VCaP (cell line): Measurements from ENCODE around the gene RNF217.

Experiments used
- H3K27ac ChIP-seq: fragments of 450-650 bp; 2 replicates; pipeline ENCODE4 v1.5.1; 2017
- TF ChIP-seq, protein P1 (sequence below): fragments of 450-650 bp; conservative IDR thresholded peaks from 2 replicates; pipeline ENCODE4 v1.5.1; 2017; ENCODE audit warnings: mild to moderate bottlenecking, moderate library complexity

The RNF217 gene

DNA sequence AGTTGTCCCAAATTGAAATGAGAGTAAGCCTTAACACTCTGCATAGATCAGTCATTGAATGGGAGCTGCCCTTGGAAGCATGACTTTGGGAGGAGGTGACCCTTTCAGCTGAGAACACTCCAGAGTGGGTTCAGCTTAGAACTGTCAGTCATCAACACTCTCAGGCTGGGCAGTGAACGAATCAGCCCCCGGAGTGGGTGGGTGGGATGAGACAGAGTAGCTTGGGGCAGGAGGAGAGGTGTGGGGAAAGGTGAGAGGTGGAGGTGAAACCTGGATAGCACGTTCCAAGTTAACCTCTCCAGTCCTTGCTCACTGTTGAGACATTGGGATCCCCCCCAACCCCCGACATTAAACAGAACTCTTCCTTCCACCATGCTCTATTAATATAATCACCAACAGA lies 136.0 kb downstream of the RNF217 start:
- no peak overlapping the region for H3K27ac ChIP-seq
- TF ChIP-seq, protein P1, sequence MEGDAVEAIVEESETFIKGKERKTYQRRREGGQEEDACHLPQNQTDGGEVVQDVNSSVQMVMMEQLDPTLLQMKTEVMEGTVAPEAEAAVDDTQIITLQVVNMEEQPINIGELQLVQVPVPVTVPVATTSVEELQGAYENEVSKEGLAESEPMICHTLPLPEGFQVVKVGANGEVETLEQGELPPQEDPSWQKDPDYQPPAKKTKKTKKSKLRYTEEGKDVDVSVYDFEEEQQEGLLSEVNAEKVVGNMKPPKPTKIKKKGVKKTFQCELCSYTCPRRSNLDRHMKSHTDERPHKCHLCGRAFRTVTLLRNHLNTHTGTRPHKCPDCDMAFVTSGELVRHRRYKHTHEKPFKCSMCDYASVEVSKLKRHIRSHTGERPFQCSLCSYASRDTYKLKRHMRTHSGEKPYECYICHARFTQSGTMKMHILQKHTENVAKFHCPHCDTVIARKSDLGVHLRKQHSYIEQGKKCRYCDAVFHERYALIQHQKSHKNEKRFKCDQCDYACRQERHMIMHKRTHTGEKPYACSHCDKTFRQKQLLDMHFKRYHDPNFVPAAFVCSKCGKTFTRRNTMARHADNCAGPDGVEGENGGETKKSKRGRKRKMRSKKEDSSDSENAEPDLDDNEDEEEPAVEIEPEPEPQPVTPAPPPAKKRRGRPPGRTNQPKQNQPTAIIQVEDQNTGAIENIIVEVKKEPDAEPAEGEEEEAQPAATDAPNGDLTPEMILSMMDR, result no peak

DNA sequence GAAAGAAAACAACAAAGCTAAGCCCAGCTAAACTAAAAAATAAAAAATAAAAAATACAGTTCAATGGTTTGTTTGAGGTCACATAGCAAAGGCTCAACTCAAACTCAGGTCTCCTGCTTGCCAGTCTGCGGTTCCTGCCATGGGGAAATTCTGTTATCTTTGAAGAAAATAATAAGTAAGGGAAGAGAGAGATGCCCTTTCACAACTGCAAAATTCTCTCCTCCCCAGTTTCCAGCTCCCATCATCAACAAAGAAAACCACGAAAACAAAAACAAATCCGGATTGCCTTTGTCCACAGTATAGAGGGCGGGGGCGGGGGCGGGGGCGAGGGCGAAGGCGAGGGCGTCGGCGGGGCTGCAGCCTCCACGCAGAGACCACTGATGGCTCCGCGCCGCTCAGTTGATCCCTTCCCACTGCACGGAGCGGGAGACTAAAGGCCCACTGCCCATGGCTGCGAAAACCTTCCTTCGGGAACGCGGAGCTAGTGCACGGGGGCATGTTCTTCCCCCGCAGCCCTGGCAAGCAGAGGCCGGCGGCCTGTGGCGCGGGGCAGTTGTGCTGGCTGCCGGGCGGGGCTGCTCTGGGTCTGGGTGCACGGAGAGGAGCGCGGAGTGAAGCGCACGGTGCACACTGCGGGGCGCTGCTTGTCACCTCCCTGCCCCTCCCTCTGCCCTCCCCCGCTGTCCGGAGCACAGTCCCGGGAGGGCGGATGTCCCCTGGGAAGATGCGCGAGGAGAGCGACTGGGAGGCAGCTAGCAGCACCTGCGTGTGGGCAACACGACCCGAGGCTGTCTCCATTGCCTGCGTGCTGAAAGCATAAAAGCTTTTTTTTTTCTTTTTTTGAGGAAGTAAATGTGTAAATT lies 137.2 kb downstream of the RNF217 start:
- TF ChIP-seq, protein P1, result no peak; the same call in 1 of the 2 replicates
- H3K27ac ChIP-seq, result peak overlapping the region; percentile 42; the same call in 1 of the 2 replicates

DNA sequence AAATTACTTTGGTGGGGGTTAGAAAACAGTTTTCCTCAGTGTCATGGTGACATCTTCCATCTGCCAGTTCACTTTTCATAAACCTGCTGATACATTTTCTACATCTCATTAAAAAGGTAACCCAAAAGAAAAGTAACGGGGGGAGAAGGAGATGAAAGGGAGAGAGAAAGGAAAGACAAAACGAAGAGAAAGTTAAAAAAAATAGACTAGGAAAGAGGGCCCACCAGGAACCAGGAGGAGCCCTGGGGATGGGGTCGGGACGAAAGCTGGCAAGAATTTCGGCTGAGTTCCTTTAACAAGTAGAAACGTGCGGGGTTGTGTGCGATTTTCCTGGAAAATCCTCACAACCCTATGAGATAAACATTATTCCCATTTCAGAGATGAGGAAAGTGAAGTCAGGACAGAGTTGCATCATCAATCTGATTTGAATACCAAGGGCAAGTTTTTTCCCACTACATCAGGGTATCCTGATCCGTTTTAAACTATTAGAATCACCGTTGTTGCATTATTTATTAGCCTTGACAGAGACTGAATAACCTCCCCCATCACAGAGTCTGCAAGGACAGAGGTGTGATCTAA lies 137.9 kb downstream of the RNF217 start:
- TF ChIP-seq, protein P1, result no peak
- H3K27ac ChIP-seq, result peak overlapping the region; percentile 42; the same call in 1 of the 2 replicates

DNA sequence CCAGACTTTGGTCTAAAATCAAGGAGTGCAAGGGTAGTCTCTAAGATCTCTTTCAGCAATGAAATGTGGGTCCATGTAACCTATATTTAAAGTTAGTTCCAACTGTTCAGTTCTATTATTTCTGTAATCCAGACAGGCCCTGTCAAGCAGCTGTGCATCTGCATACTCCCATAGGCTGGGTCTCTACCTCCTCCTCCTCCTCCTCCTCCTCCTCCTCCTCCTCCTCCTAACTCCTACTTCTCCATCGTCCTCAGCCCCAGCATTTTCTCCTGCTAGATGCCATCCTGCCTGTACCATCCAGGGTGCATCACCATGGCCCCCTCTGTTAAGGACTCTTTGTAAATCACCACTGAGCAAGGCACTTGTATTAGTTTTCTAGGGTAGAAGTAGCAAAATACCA lies 138.9 kb downstream of the RNF217 start:
- TF ChIP-seq, protein P1, result no peak
- no peak overlapping the region for H3K27ac ChIP-seq

DNA sequence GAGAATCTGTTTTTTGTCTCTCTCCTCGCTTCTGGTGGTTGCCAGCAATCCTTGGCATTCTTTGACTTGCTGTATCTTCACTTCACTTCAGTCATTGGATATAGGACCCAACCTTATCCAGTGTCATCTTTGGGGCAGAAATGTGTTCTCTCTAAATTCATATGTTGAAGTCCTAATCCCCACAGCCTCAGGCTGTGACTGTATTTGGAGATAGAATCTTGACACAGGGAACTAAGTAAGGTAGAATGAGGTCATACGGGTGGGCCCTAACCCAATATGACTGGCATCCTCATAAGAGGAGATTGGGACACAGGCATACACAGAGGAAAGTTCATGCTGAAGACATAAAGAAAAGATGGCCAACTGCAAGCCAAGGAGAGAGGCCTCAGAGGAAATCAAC lies 139.4 kb downstream of the RNF217 start:
- H3K27ac ChIP-seq, result no peak overlapping the region
- TF ChIP-seq, protein P1, result no peak

DNA sequence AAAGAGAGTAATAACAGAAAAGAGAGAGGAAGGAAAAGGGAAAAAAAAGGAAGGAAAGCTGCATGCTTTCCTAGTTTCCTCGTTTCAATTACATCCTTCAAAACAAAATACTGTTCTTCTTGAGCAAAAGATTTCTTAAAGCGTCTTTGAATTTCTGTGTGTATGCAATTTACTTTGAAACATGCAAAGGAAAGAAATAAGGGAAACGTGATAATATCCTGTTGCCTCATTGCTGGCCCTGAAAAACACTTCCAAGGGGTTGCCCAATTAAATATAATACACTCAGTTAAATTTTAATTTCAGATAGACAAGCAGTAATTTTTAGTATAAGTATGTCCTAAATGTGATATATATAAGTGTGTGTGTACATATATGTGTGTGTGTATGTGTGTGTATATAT lies 140.2 kb downstream of the RNF217 start:
- TF ChIP-seq, protein P1, result no peak
- H3K27ac ChIP-seq, result no peak overlapping the region

DNA sequence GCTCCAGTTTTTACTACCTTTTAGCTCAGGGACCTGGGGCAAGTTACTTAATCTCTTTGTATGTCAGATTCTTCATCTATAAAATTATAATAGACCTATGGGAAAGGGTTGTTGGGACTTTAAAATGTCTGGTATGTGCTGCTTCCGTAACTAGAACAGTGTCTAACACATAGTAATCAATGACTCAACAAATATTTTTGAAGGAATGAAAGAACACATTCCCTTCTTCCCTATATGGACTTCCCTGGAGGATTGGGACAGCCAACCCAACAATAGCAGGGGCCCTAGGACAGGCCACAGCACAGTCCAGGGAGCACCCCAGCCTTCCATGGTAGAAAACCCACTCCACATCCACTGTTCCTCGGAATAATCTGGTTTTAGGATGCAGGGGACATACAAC lies 140.7 kb downstream of the RNF217 start:
- TF ChIP-seq, protein P1, result no peak
- no peak overlapping the region for H3K27ac ChIP-seq
